HG02938 (cell line): ENCODE results near the gene KIF26B.
"Not testable (repeated sequence)": the region's sequence is repeated elsewhere in the genome, so short reads cannot be mapped to it uniquely, and the experiment has no call there.

Experiments
- ATAC-seq: cut with Tn5 transposase; IDR thresholded peaks from one replicate; pipeline ENCODE4 v1.9.1; 2021; ENCODE audit warnings: mild to moderate bottlenecking, moderate library complexity; ENCODE audit not compliant: unreplicated experiment

KIF26B gene

DNA sequence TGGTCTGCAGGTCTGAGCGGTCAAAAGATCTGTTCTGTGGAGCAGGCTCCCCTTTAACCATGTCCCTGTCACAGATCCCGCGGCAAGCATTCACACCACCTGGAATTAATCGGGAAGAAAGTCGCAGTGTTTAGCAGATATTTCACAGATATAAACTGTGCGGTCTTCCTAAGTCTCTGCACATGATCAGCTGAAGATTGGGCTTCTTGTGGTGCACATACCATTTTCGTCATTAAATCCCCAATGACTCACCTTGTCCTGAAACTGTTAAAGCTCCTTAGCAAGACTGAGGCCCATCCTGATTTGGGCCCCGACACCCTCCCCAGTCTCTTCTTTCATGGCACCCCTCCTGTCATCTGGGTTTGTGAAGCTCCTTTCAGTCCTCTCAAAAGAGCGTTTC, 158.8 kb downstream of the KIF26B start:
- ATAC-seq: no peak

DNA sequence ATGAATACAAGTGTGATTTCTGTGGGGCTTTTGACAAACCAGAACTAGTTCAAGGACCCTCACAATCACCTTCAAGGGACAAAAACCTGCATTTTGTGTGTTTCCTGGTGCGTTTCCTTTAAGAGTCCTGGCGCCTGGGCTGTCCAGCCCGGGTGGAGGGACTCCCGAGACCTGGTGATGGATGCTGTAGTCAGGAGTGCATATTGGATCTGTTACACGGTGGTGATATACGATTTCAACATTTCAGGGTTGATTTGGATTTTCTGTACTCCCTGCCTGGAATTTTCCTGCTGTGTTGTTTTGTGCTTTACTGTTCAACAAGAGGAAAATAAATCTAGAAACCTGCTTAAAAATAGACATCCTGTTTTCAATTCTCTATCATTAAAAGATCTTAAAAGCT, 162.0 kb downstream of the KIF26B start:
- ATAC-seq: no peak

DNA sequence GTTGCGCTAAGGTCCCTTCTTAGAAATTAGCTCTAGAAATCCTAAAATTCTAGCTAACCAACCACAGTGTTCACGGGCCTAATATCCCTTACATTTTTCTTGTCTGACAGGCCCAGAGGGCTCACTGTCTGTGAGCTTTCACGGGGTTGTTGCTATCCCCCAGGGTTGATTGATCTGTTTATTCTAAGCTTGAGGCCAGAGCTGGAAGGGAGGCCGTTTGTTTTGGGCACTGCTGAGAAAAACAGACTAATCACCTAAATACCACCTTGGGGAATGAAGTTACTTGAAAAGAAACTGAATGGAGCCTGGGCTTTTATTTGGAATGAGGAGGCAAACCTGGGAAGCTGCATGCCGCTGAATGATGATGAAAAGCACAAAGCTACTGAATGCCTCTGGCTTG, 162.4 kb downstream of the KIF26B start:
- ATAC-seq: no peak

DNA sequence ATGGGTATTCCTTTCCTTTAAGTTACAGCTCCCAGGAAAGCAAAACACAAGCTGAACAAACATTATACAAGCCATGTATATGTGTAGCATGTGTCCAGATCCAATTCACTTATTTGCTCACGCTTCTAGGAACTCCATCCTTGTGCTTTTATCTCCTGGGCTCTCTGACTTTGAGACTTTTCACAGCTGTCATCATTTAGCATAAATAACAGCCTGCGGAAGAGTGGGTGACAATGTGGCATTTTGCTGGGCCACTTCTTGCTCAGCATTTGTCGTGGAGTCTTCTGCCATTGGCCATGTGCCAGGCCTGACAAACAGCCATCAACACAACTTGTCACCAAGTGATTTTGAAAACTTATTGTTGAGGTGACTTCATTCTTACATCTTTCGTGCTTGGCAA, 164.3 kb downstream of the KIF26B start:
- no peak for ATAC-seq

DNA sequence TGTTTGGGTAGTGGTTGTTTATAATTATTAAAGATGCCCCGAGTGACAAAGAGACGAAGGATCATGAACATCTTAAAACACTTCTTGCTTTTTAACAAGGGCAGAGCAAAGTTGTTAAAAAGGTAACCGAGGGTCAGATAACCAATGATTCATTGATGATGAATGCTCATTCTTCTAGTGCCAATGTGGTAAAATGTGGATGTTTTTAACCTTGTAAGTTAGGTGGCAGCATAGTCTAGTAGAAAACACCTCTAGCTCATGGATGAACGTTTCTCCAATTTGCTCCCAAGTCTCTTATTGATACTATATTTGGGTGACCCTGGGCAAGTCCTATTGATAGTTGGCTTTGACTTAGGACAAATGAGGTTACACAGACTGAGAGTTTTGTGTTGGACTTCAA, 167.9 kb downstream of the KIF26B start:
- no peak for ATAC-seq

DNA sequence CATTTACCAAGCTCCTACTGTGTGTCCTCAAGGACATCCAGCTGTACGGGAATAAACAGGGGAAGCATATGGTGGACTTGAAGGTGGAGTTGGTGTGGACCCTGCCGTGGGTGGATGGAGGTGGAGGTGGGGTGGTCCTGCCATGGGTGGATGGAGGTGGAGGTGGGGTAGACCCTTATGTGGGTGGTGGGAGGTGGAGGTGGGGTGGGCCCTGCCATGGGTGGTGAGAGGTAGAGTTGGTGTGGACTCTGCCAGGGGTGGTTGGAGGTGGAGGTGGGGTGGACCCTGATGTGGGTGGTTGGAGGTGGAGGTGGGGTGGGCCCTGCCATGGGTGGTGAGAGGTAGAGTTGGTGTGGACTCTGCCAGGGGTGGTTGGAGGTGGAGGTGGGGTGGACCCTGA, 169.0 kb downstream of the KIF26B start:
- not testable (repeated sequence) for ATAC-seq

DNA sequence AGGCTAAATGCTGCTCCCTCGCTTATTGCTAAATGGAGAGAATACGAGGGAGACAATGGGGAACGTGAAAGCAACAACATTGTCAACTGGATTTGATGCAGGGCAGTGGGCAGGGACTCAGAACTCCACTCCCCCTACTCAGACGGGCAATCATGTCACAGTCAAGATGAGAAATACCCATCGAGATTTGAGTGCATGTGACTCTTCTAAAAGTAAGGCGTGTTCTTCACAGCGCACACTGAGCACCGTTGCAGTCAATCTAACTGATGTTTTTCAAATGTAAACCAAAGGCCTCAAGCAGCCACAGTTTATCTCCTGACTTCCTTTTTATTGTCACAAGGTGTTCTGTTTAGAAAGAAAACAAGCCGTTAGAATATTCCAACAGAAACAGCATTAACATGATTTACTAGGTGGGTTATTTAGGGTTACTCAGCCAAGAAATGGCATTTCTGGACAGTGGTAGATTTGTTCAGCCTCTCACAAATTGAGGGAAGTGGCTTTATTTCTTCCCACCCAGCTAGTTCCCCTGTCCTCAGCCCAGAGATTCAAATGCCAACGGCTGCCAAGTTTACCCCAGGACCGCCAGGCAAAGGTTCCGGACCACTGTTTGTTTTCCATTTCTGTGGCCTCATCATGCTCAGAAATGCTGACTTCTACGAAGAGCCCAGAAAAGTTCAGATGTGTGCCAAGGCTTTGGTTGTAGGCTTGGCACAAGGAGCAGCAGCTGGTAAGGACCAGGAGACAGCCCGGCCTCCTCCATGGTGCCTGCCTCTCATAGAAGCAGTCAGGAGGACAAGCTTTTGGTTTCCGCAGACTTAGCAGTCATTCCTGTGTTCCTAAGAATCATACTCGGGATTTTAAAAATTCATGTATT, 171.4 kb downstream of the KIF26B start:
- ATAC-seq: no peak

DNA sequence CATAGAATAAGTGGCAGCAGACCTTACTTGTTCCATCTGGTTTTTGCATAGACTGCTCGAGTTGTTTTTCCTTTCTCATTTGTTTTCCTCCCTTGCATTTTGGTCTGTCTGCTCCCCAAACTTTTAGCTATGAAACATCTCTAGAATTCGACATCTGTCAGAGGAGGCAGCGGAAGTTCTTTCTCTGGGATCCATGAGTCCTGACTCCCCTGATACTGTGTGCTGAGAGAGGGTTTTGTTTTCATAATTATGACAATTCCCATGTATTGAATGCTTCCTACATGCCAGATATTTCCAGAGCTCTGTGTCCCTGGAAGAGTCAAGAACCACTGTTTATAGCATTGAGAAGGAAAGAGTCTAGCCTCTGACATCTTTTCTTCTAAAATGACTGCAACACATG, 172.6 kb downstream of the KIF26B start:
- no peak for ATAC-seq

DNA sequence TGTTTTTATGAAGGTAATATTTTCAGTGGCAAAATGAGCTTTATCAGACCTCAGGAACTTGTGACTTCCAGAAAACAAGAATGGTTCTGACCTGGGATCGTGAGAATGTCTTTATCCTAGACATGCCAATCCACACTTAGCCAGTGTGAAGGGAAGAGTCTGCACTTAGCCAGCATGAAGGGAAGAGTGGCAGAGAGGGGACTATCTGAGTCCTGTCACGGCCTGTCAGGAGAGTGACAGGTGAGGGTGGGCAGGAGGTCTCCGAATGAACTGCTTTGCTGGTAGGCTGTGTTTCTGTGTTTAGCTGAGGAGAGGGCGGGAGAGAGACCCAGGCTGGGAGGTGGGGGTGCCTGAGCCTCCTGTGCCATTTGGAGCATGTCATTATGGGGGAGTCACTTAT, 173.1 kb downstream of the KIF26B start:
- ATAC-seq: no peak

DNA sequence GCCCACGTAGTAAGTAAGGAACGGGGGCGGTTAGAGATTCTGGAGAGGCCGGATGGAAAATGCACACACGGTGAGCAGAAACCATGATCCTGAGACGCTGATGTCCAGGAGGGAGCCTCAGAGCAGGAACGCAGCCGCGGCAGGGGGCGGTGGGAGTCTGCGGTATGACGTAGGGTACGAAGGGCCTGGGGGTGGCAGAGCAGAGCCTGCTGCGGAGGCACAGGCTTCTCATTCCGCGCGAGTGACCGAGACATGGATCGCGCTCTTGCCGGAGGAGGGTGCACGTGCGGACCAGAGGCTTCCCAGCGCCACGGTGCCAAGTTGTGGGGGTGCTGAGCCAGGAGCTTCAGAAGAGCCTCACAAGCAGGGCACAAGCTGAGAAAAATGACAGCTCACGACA, 176.2 kb downstream of the KIF26B start:
- ATAC-seq: no peak

DNA sequence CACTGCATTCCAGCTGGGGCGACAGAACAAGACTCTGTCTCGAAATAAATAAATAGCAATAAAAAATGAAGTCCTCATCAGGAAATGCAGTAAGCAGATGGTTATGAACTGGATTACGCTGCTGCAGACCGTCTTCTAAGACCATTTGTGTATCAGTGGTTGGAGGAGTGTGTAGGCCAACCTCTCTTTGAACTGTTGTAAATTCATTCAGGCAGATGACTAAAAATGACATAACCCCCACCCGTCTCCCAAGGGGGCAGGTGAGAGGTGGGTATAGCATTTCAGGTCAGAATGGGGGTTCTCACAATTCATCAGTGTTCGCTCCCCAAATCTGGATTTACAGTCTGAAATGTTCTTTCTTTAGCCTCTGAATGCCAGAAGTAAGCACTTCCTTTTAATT, 177.3 kb downstream of the KIF26B start:
- ATAC-seq: no peak

DNA sequence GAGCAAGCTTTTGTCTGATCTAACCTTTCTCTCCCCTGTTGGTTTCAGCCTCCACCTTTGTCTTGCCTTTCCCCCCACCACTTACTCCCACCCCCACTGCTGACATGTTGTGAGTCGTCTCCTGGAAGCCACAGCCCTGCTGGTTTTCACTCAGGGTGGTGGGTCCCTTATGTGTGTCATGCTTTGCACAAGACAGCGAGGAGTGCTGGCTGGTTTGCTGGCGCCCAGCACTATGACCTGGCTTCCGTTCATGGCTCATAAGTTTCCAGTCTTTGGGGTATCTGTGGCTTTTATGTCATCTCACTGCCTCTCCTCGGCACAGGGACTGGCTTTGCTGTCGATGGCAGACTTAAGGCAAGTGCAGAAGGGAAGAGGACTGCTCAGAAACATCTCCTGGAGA, 177.7 kb downstream of the KIF26B start:
- ATAC-seq: no peak

DNA sequence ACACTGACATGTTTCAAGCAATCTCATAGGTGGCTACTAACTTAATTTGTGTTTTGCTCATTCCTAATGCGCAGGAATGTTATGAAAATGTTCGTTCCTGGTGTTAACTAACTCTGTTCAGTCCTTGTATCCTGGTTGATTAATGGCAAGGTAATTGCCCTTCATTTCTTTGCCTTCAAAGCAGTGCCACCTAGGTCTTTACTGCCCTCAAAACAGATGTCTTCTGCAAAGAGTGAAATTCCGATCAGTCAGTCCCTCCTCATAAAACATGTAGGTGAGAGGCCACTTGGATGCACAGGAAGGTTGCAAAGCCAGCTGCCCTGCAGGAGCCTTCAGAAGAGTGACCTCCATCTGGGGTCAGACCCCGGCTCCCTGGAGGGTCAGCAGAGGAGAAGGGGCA, 179.4 kb downstream of the KIF26B start:
- ATAC-seq: no peak

DNA sequence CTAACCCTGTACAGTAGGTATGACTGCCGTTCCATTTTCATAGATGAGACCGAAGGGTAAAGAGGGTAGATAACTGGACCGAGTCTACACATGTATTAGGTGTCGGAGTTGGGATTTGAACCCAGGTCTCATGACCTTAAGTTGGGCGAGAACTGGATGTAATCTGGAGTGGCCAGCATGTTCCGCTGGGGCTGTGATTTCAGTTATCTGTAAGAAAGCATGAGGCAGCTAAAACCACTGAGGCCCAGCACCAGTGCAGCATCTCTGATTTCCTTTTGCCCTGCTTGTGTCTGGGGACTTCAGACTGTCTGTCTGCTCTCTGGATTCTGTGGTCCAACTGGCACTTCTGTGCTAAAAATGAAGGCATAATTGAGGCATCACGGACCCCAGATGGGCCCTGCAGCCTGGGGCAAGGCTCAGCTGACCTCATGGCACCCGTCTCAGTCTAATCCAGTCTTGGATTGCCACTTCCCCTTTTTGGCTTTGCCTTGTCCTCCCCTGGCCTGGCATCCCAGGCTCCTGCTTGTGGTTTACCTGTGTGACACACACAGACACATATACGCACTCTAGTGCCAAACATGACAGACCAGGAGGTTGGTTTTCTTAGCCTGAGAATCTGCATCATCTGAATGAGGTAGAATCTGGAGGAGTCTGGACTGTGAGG, 180.2 kb downstream of the KIF26B start:
- no peak for ATAC-seq

DNA sequence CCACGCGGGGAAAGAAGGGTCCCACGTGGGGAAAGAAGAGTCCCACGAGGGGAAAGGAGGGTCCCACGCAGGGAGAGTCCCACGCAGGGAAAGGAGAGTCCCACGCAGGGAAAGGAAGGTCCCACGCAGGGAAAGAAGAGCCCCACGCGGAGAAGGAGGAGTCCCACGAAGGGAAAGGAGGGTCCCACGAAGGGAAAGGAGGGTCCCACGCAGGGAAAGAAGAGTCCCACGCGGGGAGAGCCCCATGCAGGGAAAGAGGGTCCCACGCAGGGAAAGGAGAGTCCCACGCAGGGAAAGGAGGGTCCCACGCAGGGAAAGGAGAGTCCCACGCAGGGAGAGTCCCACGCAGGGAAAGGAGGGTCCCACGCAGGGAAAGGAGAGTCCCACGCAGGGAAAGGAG, 180.9 kb downstream of the KIF26B start:
- not testable (repeated sequence) for ATAC-seq

DNA sequence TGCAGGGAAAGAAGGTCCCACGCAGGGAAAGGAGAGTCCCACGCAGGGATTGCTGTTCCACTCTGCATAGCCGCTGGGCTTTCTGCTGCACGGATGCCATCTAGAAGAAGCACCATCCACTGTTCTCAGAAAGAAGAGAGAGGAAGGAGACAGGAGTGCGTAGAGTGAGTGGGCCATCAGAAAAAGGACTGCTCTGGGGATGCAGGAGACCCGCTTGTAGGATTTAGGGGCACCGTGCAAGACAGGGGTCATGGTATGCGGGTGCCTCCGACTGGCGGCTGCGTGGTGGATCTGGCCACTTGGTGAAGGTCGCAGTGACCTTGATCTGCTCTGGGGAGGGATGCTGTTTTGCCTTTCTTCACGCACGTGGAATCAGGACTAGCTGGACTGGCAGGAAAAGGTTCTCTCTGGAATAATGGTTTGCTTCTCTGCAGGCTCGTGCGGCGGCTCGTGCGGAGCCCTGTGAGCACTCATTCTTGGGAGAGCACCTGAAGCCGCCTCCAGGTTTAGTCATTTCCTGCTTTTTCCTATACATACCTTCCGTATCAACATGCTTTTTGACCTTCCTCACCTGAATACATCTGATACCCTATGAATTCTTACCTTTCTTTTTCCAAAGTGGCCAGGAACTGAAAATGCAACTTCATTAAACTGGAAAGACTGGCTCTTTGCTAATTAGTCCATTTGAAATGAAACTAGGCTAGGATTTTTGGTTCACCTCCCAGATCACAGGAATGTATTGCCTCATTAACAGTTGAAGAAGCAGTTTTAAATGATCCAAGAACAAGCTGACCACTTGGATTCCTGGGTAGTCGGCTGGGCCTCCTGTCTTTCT, 181.6 kb downstream of the KIF26B start:
- no peak for ATAC-seq

DNA sequence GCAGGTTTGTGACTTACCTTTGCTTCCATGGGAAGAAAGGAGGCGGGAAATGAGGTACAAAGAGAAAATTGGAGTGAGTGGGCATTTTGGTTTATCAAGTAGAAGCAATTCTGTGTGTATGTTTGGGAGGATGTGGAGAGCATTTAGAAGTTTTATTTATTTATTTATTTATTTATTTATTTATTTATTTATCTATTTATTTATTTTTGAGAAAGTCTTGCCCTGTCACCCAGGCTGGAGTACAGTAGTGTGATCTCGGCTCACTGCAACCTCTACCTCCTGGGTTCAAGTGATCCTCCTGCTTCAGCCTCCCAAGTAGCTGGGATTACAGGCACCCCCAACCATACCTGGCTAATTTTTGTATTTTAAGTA, 182.2 kb downstream of the KIF26B start:
- not testable (repeated sequence) for ATAC-seq

DNA sequence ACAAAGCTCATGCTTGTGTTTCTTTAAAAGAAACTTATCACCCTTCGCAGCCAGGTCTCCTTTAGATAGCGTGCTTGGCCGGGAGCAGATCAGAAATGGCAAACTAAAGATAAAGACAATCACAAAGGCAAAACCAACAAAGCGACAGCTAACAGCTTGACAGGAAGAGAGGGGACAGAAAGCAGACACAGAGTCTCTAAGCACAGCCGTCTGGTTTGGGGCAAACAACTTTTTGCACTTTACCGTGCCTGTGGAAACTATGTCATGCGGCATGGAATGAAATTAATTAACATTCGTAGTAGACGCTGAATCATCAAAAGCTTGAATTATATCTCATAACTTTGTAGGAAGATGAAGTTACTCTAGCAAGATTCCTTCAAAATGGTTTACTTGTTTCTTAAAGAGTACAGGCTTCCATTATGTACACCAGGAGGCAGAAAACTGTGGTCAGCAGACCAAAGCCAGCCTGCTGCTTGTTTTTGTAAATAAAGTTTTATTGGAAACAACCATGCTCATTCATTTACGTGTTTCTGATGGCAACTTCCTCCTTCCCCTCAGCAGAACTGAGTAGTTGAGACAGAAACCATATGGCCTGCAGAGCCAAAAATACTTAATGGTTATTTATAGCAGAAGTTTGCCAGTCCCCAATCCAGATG, 183.2 kb downstream of the KIF26B start:
- no peak for ATAC-seq

DNA sequence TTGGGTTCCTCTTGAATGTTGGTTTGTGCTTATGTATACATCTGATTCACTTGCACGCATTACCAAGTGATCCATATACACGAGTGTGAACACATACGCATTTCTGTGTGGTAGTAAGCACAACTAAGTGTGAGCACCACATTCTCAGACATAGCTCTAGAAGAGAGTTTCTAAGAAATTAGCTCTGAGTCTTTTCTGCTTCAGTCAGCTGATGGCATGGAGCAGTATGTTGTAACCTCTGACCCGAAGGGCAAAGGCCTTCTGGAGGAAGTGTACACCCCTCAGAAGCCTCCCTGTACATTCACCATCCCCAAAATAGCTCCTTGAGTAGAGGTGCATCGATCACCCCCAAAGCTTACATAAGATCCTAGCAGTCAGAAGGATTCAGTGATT, 183.7 kb downstream of the KIF26B start:
- no peak for ATAC-seq

DNA sequence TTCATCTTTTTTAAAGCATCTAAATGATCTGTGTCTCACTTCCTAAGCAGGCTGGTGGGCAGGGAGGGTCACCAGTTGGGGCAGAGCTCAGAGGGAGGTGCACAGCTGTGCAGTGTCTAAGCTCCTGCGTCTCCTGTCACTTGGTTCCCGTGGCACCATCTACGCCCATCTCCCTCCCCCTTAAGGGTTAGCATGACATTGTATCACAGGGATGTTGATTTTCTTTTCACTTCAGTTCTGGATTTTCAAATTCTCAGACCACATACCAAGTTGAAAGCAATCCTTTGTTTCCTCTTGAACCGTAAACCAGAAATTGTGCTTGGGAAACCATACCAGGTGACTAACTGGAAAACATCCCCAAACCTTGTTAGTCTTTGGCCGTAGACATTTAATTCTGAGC, 187.0 kb downstream of the KIF26B start:
- no peak for ATAC-seq

DNA sequence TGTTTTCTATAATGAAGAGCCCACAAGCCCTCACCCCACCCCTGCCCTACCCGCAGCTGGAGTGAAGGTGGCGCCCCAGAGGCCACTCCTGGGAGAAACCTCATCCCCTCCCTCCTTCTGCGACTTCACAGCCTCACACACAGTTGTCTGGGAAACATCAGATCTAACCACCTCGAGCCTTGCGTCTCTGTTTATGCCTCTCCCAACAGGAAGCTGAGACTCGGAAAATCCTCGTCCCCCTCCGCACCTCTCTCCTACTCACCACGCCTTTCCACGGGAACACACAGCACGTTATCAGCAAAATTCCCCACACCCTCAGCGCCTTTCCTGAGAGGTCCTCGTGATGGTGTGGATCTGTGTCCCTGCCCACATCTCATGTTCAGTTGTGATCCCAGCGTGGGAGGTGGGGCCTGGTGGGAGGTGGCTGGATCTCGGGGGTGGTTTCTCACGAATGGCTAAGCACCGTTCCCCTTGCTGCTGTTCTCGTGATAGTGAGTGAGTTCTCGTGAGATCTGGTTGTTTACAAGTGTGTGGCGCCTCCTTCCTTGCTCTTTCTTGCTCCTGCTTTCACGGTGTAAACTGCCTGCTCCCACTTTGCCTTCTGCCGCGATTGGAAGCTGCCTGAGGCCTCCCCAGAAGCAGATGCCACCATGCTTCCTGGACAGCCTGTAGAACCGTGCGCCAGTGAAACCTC, 190.6 kb downstream of the KIF26B start:
- ATAC-seq: no peak
